A549 (cell line): Measurements from ENCODE around the gene SCART1. TPM values are rescaled to one million over a fixed set of nuclear protein-coding genes. Genes with fewer than 3 reads are reported as not detected.

ENCODE experiments used
- ATAC-seq, 2 experiments: fragments of 200-7000 bp in 1 of 2; fragments of >200 bp in 1 of 2; cut with Nextera tagmentation in 1 of 2; cut with Tn5 transposase in 1 of 2; 3 replicates each; pipeline versions ENCODE4 v1.8.0 to v1.9.1; 2018 to 2020; ENCODE audit warnings: mild to moderate bottlenecking in 1 of 2, moderate library complexity in 1 of 2
- CTCF ChIA-PET: fragments of 300-600 bp; sonication (Branson Sonifier 250); formaldehyde crosslinking; extraction: SDS; loops from one replicate; lab custom pipeline; 2021; ENCODE audit warnings: antibody characterized with exemption, inconsistent platforms; lab: Yijun Ruan, JAX
- POLR2A ChIA-PET: fragments of 350-600 bp; formaldehyde crosslinking; extraction: SDS; loops from one replicate; lab custom pipeline; 2021; ENCODE audit warnings: antibody characterized with exemption, inconsistent platforms; lab: Yijun Ruan, JAX
- DNase-seq, 2 experiments: peaks; one replicate each; pipeline versions ENCODE4 v3.0.0 to v3.0.0-alpha.2; 2011 to 2016; ENCODE audit warnings: low read depth in 1 of 2, low spot score in 1 of 2
- FAIRE-seq: peaks from 2 replicates; lab custom pipeline; 2011; peaks lifted over from hg19 to GRCh38; lab: Jason Lieb, UNC
- H3K27ac ChIP-seq, 2 experiments: fragments of >200 bp; sonication (Bioruptor Twin); formaldehyde crosslinking; 3 replicates each; pipeline ENCODE4 v1.5.1; 2016 to 2017
- H3K4me1 ChIP-seq: fragments of >200 bp; sonication (Bioruptor Twin); formaldehyde crosslinking; 3 replicates; pipeline ENCODE4 v1.6.1; 2016
- H3K4me2 ChIP-seq: fragments of >200 bp; sonication (Bioruptor Twin); formaldehyde crosslinking; 3 replicates; pipeline ENCODE4 v1.6.1; 2016
- H3K4me3 ChIP-seq: fragments of >200 bp; sonication (Bioruptor Twin); formaldehyde crosslinking; 3 replicates; pipeline ENCODE4 v1.5.1; 2016
- H3K9me3 ChIP-seq: fragments of >200 bp; sonication (Bioruptor Twin); formaldehyde crosslinking; 3 replicates; pipeline ENCODE4 v1.6.1; 2016
- CBX2 ChIP-seq: fragments of 200-600 bp; sonication (generic); IDR thresholded peaks from 2 replicates; pipeline ENCODE4 v1.6.1; 2016; ENCODE audit warnings: low read depth, mild to moderate bottlenecking, borderline replicate concordance
- CBX8 ChIP-seq: fragments of 200-600 bp; sonication (generic); IDR thresholded peaks from 2 replicates; pipeline ENCODE4 v1.6.1; 2016
- FOXS1 ChIP-seq: fragments of 250-450 bp; sonication (Bioruptor Pico); IDR thresholded peaks from 2 replicates; pipeline ENCODE4 v1.5.0; 2020; ENCODE audit warnings: mild to moderate bottlenecking, moderate library complexity
- HEYL ChIP-seq: fragments of 250-450 bp; sonication (Bioruptor Pico); IDR thresholded peaks from 2 replicates; pipeline ENCODE4 v1.8.0; 2021; ENCODE audit warnings: mild to moderate bottlenecking, moderate library complexity
- HOXB13 ChIP-seq: fragments of 250-450 bp; sonication (Bioruptor Pico); IDR thresholded peaks from 2 replicates; pipeline ENCODE4 v1.5.0; 2020; ENCODE audit warnings: low read depth, mild to moderate bottlenecking, moderate library complexity
- JUN ChIP-seq, 2 experiments: fragments of >200 bp; sonication (Bioruptor Twin); formaldehyde crosslinking; IDR thresholded peaks; 2 replicates in 1 of 2; 3 replicates in 1 of 2; pipeline ENCODE4 v1.6.1; 2016 to 2017
- JUNB ChIP-seq: fragments of >200 bp; sonication (Bioruptor Twin); formaldehyde crosslinking; IDR thresholded peaks from 2 replicates; pipeline ENCODE4 v1.6.1; 2016
- MAZ ChIP-seq: fragments of 150-350 bp; IDR thresholded peaks from 2 replicates; pipeline ENCODE4 v1.6.1; 2014; ENCODE audit warnings: antibody characterized with exemption, low read depth, low read length, borderline replicate concordance
- POLR2AphosphoS2 ChIP-seq: conservative IDR thresholded peaks from 2 replicates; pipeline ENCODE4 v1.6.1; 2012; ENCODE audit warnings: low read length, improper control_type of control experiment, inconsistent platforms
- RCOR1 ChIP-seq: fragments of 150-350 bp; IDR thresholded peaks from 2 replicates; pipeline ENCODE4 v1.6.1; 2014; ENCODE audit warnings: antibody characterized with exemption, low read length, low read depth
- REST ChIP-seq: fragments of 200-600 bp; sonication (generic); IDR thresholded peaks from 2 replicates; pipeline ENCODE4 v1.6.1; 2016; ENCODE audit warnings: antibody characterized with exemption, mild to moderate bottlenecking, moderate library complexity
- RFX5 ChIP-seq: fragments of 450-650 bp; IDR thresholded peaks from 2 replicates; pipeline ENCODE4 v1.7.1; 2014; ENCODE audit warnings: antibody characterized with exemption, mild to moderate bottlenecking, moderate library complexity
- TP53 ChIP-seq: fragments of 250-450 bp; sonication (Bioruptor Pico); IDR thresholded peaks from 2 replicates; pipeline ENCODE4 v1.5.0; 2021; ENCODE audit warnings: mild to moderate bottlenecking, moderate library complexity
- WGBS: methylation state at CpG from one replicate; pipeline ENCODE4 v1.1.6; 2017; ENCODE audit errors: missing lambda C conversion rate; 5-methylcytosine and 5-hydroxymethylcytosine counted together
- polyA plus RNA-seq, 4 experiments: library from polyadenylated mRNA; depleted of rRNA in 3 of 4; stranded (reverse); fragments of >200 nt; fragmentation: RNase III in 1 of 4; extraction: RNeasy Plus Mini Kit Qiagen cat#74134 plus additional on column Dnase treatment in 1 of 4; gene quantifications; 2 replicates in 3 of 4; 3 replicates in 1 of 4; pipeline ENCODE4 v1.2.3, GENCODE V29; 2011 to 2017
- TF ChIP-seq, protein P1 (sequence below): fragments of 250-450 bp; sonication (Bioruptor Pico); IDR thresholded peaks from 2 replicates; pipeline ENCODE4 v1.5.0; 2020; ENCODE audit warnings: low read depth, mild to moderate bottlenecking, moderate library complexity
- TF ChIP-seq, protein P2 (sequence below): IDR thresholded peaks from 2 replicates; pipeline ENCODE4 v1.6.1; 2012

The SCART1 gene
- polyA plus RNA-seq, 2 of the 4 experiments (the other 2 are of a cell fraction) = 0.37 to 0.96 TPM

DNA sequence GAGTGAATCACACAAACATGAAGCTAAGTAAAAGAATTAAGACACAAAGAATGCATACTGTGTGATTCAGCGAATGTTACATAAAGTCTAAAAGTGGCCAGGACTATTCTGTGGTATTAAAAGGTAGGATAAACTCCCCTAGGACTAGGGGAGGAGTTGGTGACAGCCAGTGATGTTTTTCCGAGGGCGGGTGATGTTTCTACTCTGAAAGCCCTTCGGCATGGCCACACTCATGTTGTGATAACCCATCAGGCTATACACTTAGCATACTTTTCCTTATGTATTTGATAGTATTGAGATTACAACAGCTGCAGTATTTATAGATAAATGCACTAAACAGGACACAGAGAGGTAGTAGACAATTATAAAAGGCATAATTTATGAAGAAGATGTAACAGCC is 57.7 kb downstream of the SCART1 start:
- FAIRE-seq = no peak
- 4% methylated on average over 4 of the region's 4 CpGs for WGBS
- Histone ChIP-seq H3K4me2 (no peak overlapping the region), H3K9me3 (peaks cover 6% of the 10 kb centered on the region; the same call in 1 of the 3 replicates), H3K27ac (no peak overlapping the region), H3K4me3 (no peak overlapping the region), H3K4me1 (no peaks in the 10 kb centered on the region)
- ChIA-PET CTCF (no interaction called here), POLR2A (no interaction called here)
- ATAC-seq = no peak
- TF ChIP-seq JUNB = no peak
- TF ChIP-seq CBX8 = no peak
- TF ChIP-seq HEYL (CRISPR knock-in tag) = no peak
- TF ChIP-seq FOXS1 (CRISPR knock-in tag) = no peak
- TF ChIP-seq RFX5 = no peak
- TF ChIP-seq HOXB13 (CRISPR knock-in tag) = no peak
- no peak for TF ChIP-seq RCOR1
- TF ChIP-seq, protein P1, sequence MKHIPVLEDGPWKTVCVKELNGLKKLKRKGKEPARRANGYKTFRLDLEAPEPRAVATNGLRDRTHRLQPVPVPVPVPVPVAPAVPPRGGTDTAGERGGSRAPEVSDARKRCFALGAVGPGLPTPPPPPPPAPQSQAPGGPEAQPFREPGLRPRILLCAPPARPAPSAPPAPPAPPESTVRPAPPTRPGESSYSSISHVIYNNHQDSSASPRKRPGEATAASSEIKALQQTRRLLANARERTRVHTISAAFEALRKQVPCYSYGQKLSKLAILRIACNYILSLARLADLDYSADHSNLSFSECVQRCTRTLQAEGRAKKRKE (CRISPR knock-in tag) = no peak
- TF ChIP-seq, protein P2, sequence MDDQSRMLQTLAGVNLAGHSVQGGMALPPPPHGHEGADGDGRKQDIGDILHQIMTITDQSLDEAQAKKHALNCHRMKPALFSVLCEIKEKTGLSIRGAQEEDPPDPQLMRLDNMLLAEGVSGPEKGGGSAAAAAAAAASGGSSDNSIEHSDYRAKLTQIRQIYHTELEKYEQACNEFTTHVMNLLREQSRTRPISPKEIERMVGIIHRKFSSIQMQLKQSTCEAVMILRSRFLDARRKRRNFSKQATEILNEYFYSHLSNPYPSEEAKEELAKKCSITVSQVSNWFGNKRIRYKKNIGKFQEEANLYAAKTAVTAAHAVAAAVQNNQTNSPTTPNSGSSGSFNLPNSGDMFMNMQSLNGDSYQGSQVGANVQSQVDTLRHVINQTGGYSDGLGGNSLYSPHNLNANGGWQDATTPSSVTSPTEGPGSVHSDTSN = no peak
- no peak for TF ChIP-seq REST
- DNase-seq = no peak

GRCh38 chr10:133511907-133512528 is 58.3 kb downstream of the SCART1 start:
- Histone ChIP-seq H3K4me2 (no peak overlapping the region), H3K27ac (no peak overlapping the region), H3K4me3 (no peak overlapping the region), H3K9me3 (peaks cover 6% of the 10 kb centered on the region; the same call in 1 of the 3 replicates), H3K4me1 (no peaks in the 10 kb centered on the region)
- ChIA-PET POLR2A (no interaction called here), CTCF (no interaction called here)
- DNase-seq = no peak
- no peak for ATAC-seq
- FAIRE-seq = peak; percentile 13
- no peak for TF ChIP-seq TP53 (CRISPR knock-in tag)
- no peak for TF ChIP-seq JUN (IDR thresholded peaks at IDR 0.05)
- no peak for TF ChIP-seq MAZ
- TF ChIP-seq CBX2 = no peak
- TF ChIP-seq POLR2AphosphoS2 = no peak
- TF ChIP-seq CBX8 = no peak
- TF ChIP-seq REST = no peak
- WGBS = 6% methylated on average over 4 of the region's 4 CpGs
